GM23248 (cell line): Measurements from ENCODE around the gene MGAT3. TPM values are rescaled to one million over a fixed set of nuclear protein-coding genes. Genes with fewer than 3 reads are reported as not detected.

Experiments used
- DNase-seq: peaks from one replicate; pipeline ENCODE4 v3.0.0-alpha.2; 2015
- H2AFZ ChIP-seq: fragments of 200-600 bp; sonication (generic); 2 replicates; pipeline ENCODE4 v1.6.1; 2016; ENCODE audit warnings: antibody characterized with exemption
- H3F3A ChIP-seq: fragments of 200-600 bp; sonication (generic); 2 replicates; pipeline ENCODE4 v1.6.1; 2016; ENCODE audit warnings: mild to moderate bottlenecking, antibody characterized with exemption, mixed run types; ENCODE audit not compliant: insufficient read depth
- H3K27ac ChIP-seq: fragments of 200-600 bp; sonication (generic); 2 replicates; pipeline ENCODE4 v1.5.1; 2016; ENCODE audit warnings: mild to moderate bottlenecking
- H3K27me3 ChIP-seq: fragments of 200-600 bp; sonication (generic); replicated peaks from 2 replicates; pipeline ENCODE4 v1.6.1; 2016; ENCODE audit warnings: mild to moderate bottlenecking; ENCODE audit not compliant: insufficient read depth
- H3K36me3 ChIP-seq: fragments of 200-600 bp; sonication (generic); 2 replicates; pipeline ENCODE4 v1.6.1; 2016; ENCODE audit warnings: low read depth, mild to moderate bottlenecking
- H3K4me1 ChIP-seq: fragments of 200-600 bp; sonication (generic); 2 replicates; pipeline ENCODE4 v1.6.1; 2016; ENCODE audit warnings: mild to moderate bottlenecking; ENCODE audit not compliant: insufficient read depth
- H3K4me2 ChIP-seq: fragments of 200-600 bp; sonication (generic); one replicate; pipeline ENCODE4 v1.6.1; 2016; ENCODE audit warnings: mild to moderate bottlenecking; ENCODE audit not compliant: unreplicated experiment
- H3K4me3 ChIP-seq: fragments of 200-600 bp; sonication (generic); 2 replicates; pipeline ENCODE4 v1.5.1; 2016; ENCODE audit warnings: mild to moderate bottlenecking
- H3K79me2 ChIP-seq: fragments of 200-600 bp; sonication (generic); 2 replicates; pipeline ENCODE4 v1.6.1; 2016; ENCODE audit warnings: mild to moderate bottlenecking; ENCODE audit not compliant: insufficient read depth
- H3K9ac ChIP-seq: fragments of 200-600 bp; sonication (generic); 2 replicates; pipeline ENCODE4 v1.6.1; 2016; ENCODE audit warnings: mild to moderate bottlenecking
- H3K9me2 ChIP-seq: fragments of 200-600 bp; sonication (generic); 2 replicates; pipeline ENCODE4 v1.6.1; 2016; ENCODE audit warnings: mixed run types, mild to moderate bottlenecking, moderate library complexity; ENCODE audit not compliant: insufficient read depth
- H3K9me3 ChIP-seq: fragments of 200-600 bp; sonication (generic); one replicate; pipeline ENCODE4 v1.6.1; 2017; ENCODE audit warnings: low read depth
- H4K20me1 ChIP-seq: fragments of 200-600 bp; sonication (generic); 2 replicates; pipeline ENCODE4 v1.6.0; 2016; ENCODE audit not compliant: insufficient read depth
- EZH2 ChIP-seq: fragments of 200-600 bp; sonication (generic); IDR thresholded peaks from 2 replicates; pipeline ENCODE4 v1.6.1; 2018; ENCODE audit warnings: antibody characterized with exemption, mild to moderate bottlenecking; ENCODE audit not compliant: insufficient read depth, poor library complexity, severe bottlenecking
- EZH2phosphoT487 ChIP-seq: fragments of 200-600 bp; sonication (generic); IDR thresholded peaks from 2 replicates; pipeline ENCODE4 v1.6.1; 2018; ENCODE audit warnings: antibody characterized with exemption, moderate library complexity, mild to moderate bottlenecking, low read depth; ENCODE audit not compliant: insufficient read depth
- WGBS, 2 experiments: methylation state at CpG; one replicate each; pipeline ENCODE4 v1.1.6; 2015 to 2017; ENCODE audit warnings: low lambda C conversion rate in 2 of 2, low coverage in 1 of 2; ENCODE audit errors: missing lambda C conversion rate in 2 of 2; 5-methylcytosine and 5-hydroxymethylcytosine counted together
- in situ Hi-C: fragments of 300-500 bp; cut with MboI; formaldehyde crosslinking; loops from 2 replicates; pipeline ENCODE4 v1.15.0; 2020
- polyA plus RNA-seq: library from polyadenylated mRNA; unstranded; fragments of >200 nt; fragmentation: Nextera tagmentation; extraction: Ambion mirVana; gene quantifications from 2 replicates; pipeline ENCODE4 v1.2.1, GENCODE V29; 2016
- total RNA-seq: library from RNA; depleted of rRNA; stranded (reverse); fragments of >200 nt; shearing (Covaris generic); gene quantifications from 2 replicates; pipeline ENCODE4 v1.2.3, GENCODE V29; 2014

The MGAT3 gene
- total and polyA plus RNA-seq, 2 experiments from 2014 or later: not detected

GRCh38 chr22:39458444-39459083 lies 1.8 kb downstream of the MGAT3 start:
- Histone ChIP-seq H2AFZ (no peak overlapping the region), H3K4me2 (no peak overlapping the region), H3K79me2 (no peaks in the 10 kb centered on the region), H3K9me3 (no peaks in the 10 kb centered on the region), H3K9me2 (no peaks in the 10 kb centered on the region), H4K20me1 (no peaks in the 10 kb centered on the region), H3F3A (no peaks in the 10 kb centered on the region), H3K36me3 (no peaks in the 10 kb centered on the region), H3K4me1 (no peaks in the 10 kb centered on the region), H3K9ac (no peak overlapping the region), H3K4me3 (no peak overlapping the region), H3K27me3 (peaks cover 10% of the 10 kb centered on the region), H3K27ac (no peak overlapping the region)
- DNase-seq: no peak
- TF ChIP-seq EZH2: peak; percentile 22
- no peak for TF ChIP-seq EZH2phosphoT487
- in situ Hi-C loops: no loop called here
- 45 to 55% methylated on average over 8 to 10 of the region's 10 CpGs for WGBS, 2 experiments

- TF ChIP-seq EZH2: no peak
- no peak for TF ChIP-seq EZH2phosphoT487
- Histone ChIP-seq H3K4me3 (no peak overlapping the region), H3K9me3 (no peaks in the 10 kb centered on the region), H3K27ac (no peak overlapping the region), H3K79me2 (no peaks in the 10 kb centered on the region), H3K9me2 (no peaks in the 10 kb centered on the region), H4K20me1 (no peaks in the 10 kb centered on the region), H2AFZ (no peak overlapping the region), H3K27me3 (peaks cover 10% of the 10 kb centered on the region), H3K36me3 (no peaks in the 10 kb centered on the region), H3F3A (no peaks in the 10 kb centered on the region), H3K4me2 (no peak overlapping the region), H3K9ac (no peak overlapping the region), H3K4me1 (0 out of 2 replicates have a peak, but pooled peaks cover 5% of the 10 kb centered on the region)
- DNase-seq: no peak
- WGBS, 2 experiments: 76 to 81% methylated on average over 11 of the region's 11 CpGs
- in situ Hi-C loops: no loop called here
These were observed 2.9 kb downstream of the MGAT3 start for GRCh38 chr22:39459681-39460080.

- H3K36me3 ChIP-seq: no peaks in the 10 kb centered on the region
- WGBS, 2 experiments: 74 to 78% methylated on average over 13 of the region's 13 CpGs
- H3F3A ChIP-seq: no peaks in the 10 kb centered on the region
- H2AFZ ChIP-seq: no peak overlapping the region
- in situ Hi-C loops: no loop called here
- H3K4me2 ChIP-seq: no peak overlapping the region
- H3K4me3 ChIP-seq: no peak overlapping the region
- H3K79me2 ChIP-seq: no peaks in the 10 kb centered on the region
- H4K20me1 ChIP-seq: no peaks in the 10 kb centered on the region
- H3K27me3 ChIP-seq: peaks cover 10% of the 10 kb centered on the region
- no peak for DNase-seq
- TF ChIP-seq EZH2 (no peak), EZH2phosphoT487 (no peak)
- no peak overlapping the region for H3K9ac ChIP-seq
- H3K9me2 ChIP-seq: no peaks in the 10 kb centered on the region
- H3K4me1 ChIP-seq: 0 out of 2 replicates have a peak, but pooled peaks cover 5% of the 10 kb centered on the region
- H3K9me3 ChIP-seq: no peaks in the 10 kb centered on the region
- no peak overlapping the region for H3K27ac ChIP-seq
These were observed 5.8 kb downstream of the MGAT3 start for GRCh38 chr22:39462443-39463221.

GRCh38 chr22:39463277-39463676 lies 6.5 kb downstream of the MGAT3 start:
- H3K27ac ChIP-seq: no peak overlapping the region
- no peaks in the 10 kb centered on the region for H3K36me3 ChIP-seq
- H3K9me3 ChIP-seq: no peaks in the 10 kb centered on the region
- H3K4me1 ChIP-seq: 0 out of 2 replicates have a peak, but pooled peaks cover 5% of the 10 kb centered on the region
- 73 to 75% methylated on average over 5 to 6 of the region's 6 CpGs for WGBS, 2 experiments
- H3K9me2 ChIP-seq: no peaks in the 10 kb centered on the region
- TF ChIP-seq EZH2 (no peak), EZH2phosphoT487 (no peak)
- peaks cover 5% of the 10 kb centered on the region for H3K27me3 ChIP-seq
- H3F3A ChIP-seq: no peaks in the 10 kb centered on the region
- no peak overlapping the region for H2AFZ ChIP-seq
- H3K4me3 ChIP-seq: no peak overlapping the region
- H4K20me1 ChIP-seq: no peaks in the 10 kb centered on the region
- H3K4me2 ChIP-seq: no peak overlapping the region
- H3K79me2 ChIP-seq: no peaks in the 10 kb centered on the region
- in situ Hi-C loops: no loop called here
- DNase-seq: no peak
- H3K9ac ChIP-seq: no peak overlapping the region
